Gastrocnemius medialis (tissue), 4 donors: ENCODE results near the gene ADAM22.

Experiments used
- CTCF ChIP-seq, 5 experiments: fragments of 450-650 bp in 3 of 5; fragments of 200-600 bp in 2 of 5; sonication (generic) in 2 of 5; IDR thresholded peaks in 4 of 5; conservative IDR thresholded peaks in 1 of 5; 1 replicate in 4 of 5; 2 replicates in 1 of 5; pipeline ENCODE4 v1.5.1; 2016 to 2019; ENCODE audit warnings: antibody characterized with exemption in 5 of 5, mild to moderate bottlenecking in 3 of 5, moderate library complexity in 3 of 5
- POLR2A ChIP-seq, 2 donors: fragments of 450-650 bp; IDR thresholded peaks; one replicate each; pipeline ENCODE4 v1.6.1; 2017; ENCODE audit warnings: antibody characterized with exemption in 2 of 2, mild to moderate bottlenecking in 2 of 2, moderate library complexity in 2 of 2

- TF ChIP-seq POLR2A (IDR thresholded peaks at IDR 0.05) (no peak), CTCF (IDR thresholded peaks at IDR 0.05 in 4 of 5, conservative IDR thresholded peaks at IDR 0.05 in 1 of 5) (no peak)
Observed at GRCh38 chr7:88083883-88084282, 149.8 kb downstream of the ADAM22 start.
